Adrenal gland (tissue), 12 donors: ENCODE data around the gene PRKCZ. TPM values are rescaled to one million over a fixed set of nuclear protein-coding genes. Genes with fewer than 3 reads are reported as not detected.
A peak's percentile ranks its signal among the peaks of the same experiment; 100 is the strongest.
"Not testable (repeated sequence)": the region's sequence is repeated elsewhere in the genome, so short reads cannot be mapped to it uniquely, and the experiment has no call there.

Experiments used
- DNase-seq, 7 donors: peaks; one replicate each; pipeline ENCODE4 v3.0.0-alpha.2; 2019 to 2020
- H3K27ac ChIP-seq, 5 donors: fragments of 200-600 bp; sonication (generic) in 4 of 5; 1 replicate in 3 of 5; 2 replicates in 2 of 5; pipeline versions ENCODE4 v1.5.1 to v1.8.0; 2016 to 2020; ENCODE audit warnings: mild to moderate bottlenecking in 1 of 5
- H3K27me3 ChIP-seq: fragments of 200-600 bp; 2 replicates; pipeline ENCODE4 v1.8.0; 2021
- H3K36me3 ChIP-seq, 2 donors: fragments of 200-600 bp; replicated peaks in 1 of 2; 1 replicate in 1 of 2; 2 replicates in 1 of 2; pipeline versions ENCODE4 v1.5.1 to v1.8.0; 2018 to 2022
- H3K4me1 ChIP-seq, 2 donors: fragments of 200-600 bp; replicated peaks in 1 of 2; 1 replicate in 1 of 2; 2 replicates in 1 of 2; pipeline versions ENCODE4 v1.5.1 to v1.8.0; 2018 to 2021
- H3K4me3 ChIP-seq, 4 donors: fragments of 200-600 bp; sonication (generic) in 3 of 4; one replicate each; pipeline ENCODE4 v1.5.1; 2016 to 2018
- H3K9me3 ChIP-seq, 3 donors: fragments of 200-600 bp; sonication (generic) in 1 of 3; replicated peaks in 1 of 3; 1 replicate in 2 of 3; 2 replicates in 1 of 3; pipeline versions ENCODE4 v1.5.1 to v1.8.0; 2016 to 2021
- POLR2A ChIP-seq, 2 donors: fragments of 450-650 bp; IDR thresholded peaks; one replicate each; pipeline ENCODE4 v1.6.1; 2017; ENCODE audit warnings: antibody characterized with exemption in 2 of 2, mild to moderate bottlenecking in 2 of 2, moderate library complexity in 1 of 2
- WGBS, 4 donors: extraction: QIAGEN DNeasy Blood & Tissue Kit in 2 of 4; methylation state at CpG; one replicate each; pipeline versions ENCODE4 v1.1.5 to v1.1.7; 2013 to 2017; 5-methylcytosine and 5-hydroxymethylcytosine counted together
- intact Hi-C, 2 donors: fragments of 100-400 bp; cut with DNase I; formaldehyde crosslinking; loops; one replicate each; pipeline versions ENCODE4 v1.14.1 to v1.15.0; 2022 to 2023
- polyA plus RNA-seq, 3 donors: library from polyadenylated mRNA; stranded (reverse); fragments of 200-250 nt in 2 of 3; fragments of 350-450 nt in 1 of 3; fragmentation: Illumina TruSeq in 1 of 3; extraction: RNeasy Lipid Tissue Mini Kit (QIAGEN cat#74804) in 1 of 3; gene quantifications; one replicate each; pipeline ENCODE4 v1.2.3, GENCODE V29; 2013 to 2014
- total RNA-seq, 9 donors: library from RNA; depleted of rRNA in 4 of 9; stranded (reverse); fragments of >200 nt in 4 of 9; fragments of 120-200 nt in 1 of 9; fragmentation: NEBNext Ultra II Directional in 1 of 9; extraction: Animal tissue kit (Norgen Biotek cat#: 25700) in 1 of 9; gene quantifications; one replicate each; pipeline versions ENCODE4 v1.1.0 to v1.2.4, GENCODE V29; 2013 to 2023
- TF ChIP-seq, protein P1 (sequence below), 6 experiments: fragments of 450-650 bp in 4 of 6; fragments of 200-600 bp in 2 of 6; sonication (generic) in 1 of 6; IDR thresholded peaks; 1 replicate in 5 of 6; 2 replicates in 1 of 6; pipeline versions ENCODE4 v1.5.1 to v1.8.0; 2016 to 2021; ENCODE audit warnings: antibody characterized with exemption in 6 of 6, mild to moderate bottlenecking in 2 of 6, moderate library complexity in 1 of 6
- donor health status: healthy with polysubstance abuse.
- donor health status: Bipolar disorder and iron deficiency.
- donor health status: DM: yes; HTN: yes; CAD: no.
- donor health status: DM: no; HTN: no; CAD: no.
- donor health status: DM: no; HTN: no; CAD: no.
- donor health status: DM: yes; HTN: yes; CAD: no.

PRKCZ gene
- total and polyA plus RNA-seq, 12 donors = 8.2 to 50.5 (median 25.4) TPM

DNA sequence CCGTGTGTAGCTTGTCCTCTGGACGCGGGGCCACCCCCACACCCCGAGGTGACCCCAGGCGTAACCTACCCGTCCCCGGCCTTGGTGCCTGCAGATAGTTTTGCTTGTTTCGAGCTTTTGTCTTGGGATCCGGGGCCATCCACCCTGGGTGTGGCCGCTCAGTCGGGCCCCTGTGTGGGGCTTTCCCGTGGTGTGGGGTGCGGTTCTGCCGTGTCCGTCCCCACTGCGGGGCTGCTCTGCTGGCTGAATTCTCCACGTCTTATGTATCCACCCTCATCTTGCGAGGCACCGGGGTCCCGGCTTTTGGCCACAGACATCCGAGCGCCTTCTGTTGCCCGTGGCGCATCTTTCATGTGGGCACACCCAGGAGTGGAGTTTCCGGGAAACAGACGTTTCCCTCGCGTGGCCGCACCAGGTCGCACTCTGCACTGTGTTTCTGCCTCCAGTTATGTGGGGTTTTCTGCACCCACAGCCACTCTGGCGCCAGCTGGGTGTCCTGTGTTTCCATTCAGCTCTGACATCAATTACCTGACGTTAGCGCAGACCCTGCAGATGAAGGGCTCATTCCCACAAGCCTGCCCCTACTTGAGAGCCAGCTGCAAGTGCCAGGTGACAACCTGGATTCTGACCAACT, 64.9 kb downstream of the PRKCZ start:
- H3K36me3 ChIP-seq = no peaks in the 10 kb centered on the region
- H3K4me1 ChIP-seq = no peaks in the 10 kb centered on the region
- no peak overlapping the region for H3K27ac ChIP-seq
- TF ChIP-seq, protein P1, sequence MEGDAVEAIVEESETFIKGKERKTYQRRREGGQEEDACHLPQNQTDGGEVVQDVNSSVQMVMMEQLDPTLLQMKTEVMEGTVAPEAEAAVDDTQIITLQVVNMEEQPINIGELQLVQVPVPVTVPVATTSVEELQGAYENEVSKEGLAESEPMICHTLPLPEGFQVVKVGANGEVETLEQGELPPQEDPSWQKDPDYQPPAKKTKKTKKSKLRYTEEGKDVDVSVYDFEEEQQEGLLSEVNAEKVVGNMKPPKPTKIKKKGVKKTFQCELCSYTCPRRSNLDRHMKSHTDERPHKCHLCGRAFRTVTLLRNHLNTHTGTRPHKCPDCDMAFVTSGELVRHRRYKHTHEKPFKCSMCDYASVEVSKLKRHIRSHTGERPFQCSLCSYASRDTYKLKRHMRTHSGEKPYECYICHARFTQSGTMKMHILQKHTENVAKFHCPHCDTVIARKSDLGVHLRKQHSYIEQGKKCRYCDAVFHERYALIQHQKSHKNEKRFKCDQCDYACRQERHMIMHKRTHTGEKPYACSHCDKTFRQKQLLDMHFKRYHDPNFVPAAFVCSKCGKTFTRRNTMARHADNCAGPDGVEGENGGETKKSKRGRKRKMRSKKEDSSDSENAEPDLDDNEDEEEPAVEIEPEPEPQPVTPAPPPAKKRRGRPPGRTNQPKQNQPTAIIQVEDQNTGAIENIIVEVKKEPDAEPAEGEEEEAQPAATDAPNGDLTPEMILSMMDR (IDR thresholded peaks at IDR 0.05) = no peak
- no peak for TF ChIP-seq POLR2A (IDR thresholded peaks at IDR 0.05)
- H3K4me3 ChIP-seq = no peak overlapping the region
- intact Hi-C loops = no loop called here
- no peaks in the 10 kb centered on the region for H3K9me3 ChIP-seq
- WGBS, 4 donors = 90 to 96% (median 91%) methylated on average over 31 to 33 of the region's 33 CpGs
- no peak for DNase-seq
- no peaks in the 10 kb centered on the region for H3K27me3 ChIP-seq

DNA sequence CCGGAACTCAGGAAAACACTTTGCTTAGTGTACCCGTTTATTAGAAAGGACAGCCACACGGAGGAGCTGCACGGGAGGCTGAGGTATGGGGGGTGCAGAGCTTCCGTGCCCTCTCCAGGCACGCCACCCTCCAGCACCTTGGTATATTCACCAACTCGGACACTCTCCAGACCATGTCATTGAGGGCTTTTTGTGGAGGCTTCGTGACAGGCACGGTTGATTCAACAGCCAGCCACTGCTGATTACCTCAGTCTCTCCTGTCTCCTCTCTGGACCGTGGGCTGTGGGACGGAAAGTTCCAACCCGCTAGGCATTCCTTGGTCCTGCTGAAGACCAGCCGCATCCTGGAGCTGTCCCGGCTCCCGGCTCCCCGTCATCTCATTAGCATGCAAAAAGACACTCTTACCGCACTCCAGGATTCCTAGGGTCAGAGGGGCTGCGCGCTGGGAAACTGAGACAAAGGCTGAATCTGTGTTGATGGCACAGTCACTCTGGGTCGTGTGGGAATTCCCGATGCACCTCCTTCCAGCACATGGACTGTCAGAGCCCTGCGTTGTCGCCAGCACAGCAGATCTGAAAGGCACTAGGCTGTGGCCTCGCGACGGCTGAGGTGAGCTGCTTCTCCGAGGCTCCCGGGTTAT, 65.6 kb downstream of the PRKCZ start:
- no peaks in the 10 kb centered on the region for H3K27me3 ChIP-seq
- no peaks in the 10 kb centered on the region for H3K36me3 ChIP-seq
- intact Hi-C loops = no loop called here
- H3K4me1 ChIP-seq = no peaks in the 10 kb centered on the region
- TF ChIP-seq, protein P1 (IDR thresholded peaks at IDR 0.05) = no peak
- TF ChIP-seq POLR2A (IDR thresholded peaks at IDR 0.05) = no peak
- DNase-seq = no peak
- H3K9me3 ChIP-seq = no peaks in the 10 kb centered on the region
- H3K27ac ChIP-seq = no peak overlapping the region
- no peak overlapping the region for H3K4me3 ChIP-seq
- WGBS, 4 donors = 62 to 74% (median 64%) methylated on average over 24 to 28 of the region's 28 CpGs

DNA sequence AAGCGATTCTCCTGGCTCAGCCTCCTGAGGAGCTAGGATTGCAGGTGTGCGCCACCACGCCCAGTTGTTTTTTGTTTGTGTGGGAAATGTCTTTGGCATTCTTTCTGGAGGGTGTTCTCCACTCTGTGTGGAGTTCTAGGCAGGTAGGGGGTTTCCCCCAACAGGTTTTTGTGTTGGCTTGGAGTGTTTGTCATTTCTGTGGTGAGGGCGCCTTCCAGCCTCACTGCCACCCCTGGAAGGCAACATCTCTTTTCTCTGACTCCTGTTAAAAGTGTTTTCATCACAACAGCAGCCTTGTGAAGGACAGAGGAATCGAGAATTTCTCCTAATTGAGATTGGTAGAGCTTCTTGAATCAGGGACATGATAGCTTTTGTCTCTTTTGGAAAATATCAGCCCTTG, 69.7 kb downstream of the PRKCZ start:
- Histone ChIP-seq H3K4me3 (no peak overlapping the region), H3K36me3 (no peaks in the 10 kb centered on the region), H3K27ac (no peak overlapping the region), H3K9me3 (no peaks in the 10 kb centered on the region), H3K27me3 (no peaks in the 10 kb centered on the region), H3K4me1 (peaks cover 0 to under 1% of the 10 kb centered on the region in 2 donors)
- no peak for DNase-seq
- TF ChIP-seq POLR2A (IDR thresholded peaks at IDR 0.05) = no peak
- intact Hi-C loops = no loop called here
- 90 to 96% (median 94%) methylated on average over 5 of the region's 5 CpGs for WGBS, 4 donors

DNA sequence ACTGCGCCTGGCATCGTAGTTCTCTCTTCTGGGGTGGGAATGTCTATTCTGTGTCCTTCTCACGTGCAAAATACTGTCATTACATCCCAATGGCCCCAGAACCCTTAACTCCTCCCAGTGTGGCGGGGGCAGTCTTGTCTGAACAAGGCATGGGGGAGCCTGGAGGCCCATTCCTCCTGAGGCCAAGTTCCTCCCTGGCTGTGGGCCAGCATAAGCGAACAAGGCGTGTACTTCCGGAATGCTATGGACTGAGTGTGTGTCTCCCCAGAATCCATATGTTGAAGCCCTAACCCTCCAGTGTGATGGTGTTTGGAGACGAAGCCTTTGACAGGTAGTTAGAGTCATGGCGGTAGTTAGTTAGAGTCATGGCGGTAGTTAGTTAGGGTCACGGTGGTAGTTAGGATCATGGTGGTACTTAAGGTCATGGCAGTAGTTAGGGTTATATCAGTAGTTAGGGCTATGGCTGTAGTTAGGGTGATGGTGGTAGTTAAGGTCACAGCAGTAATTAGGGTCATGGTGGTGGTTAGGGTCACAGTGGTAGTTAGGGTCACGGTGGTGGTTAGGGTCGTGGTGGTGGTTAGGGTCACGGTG, 71.0 kb downstream of the PRKCZ start:
- TF ChIP-seq, protein P1 (IDR thresholded peaks at IDR 0.05) = no peak
- no peak for TF ChIP-seq POLR2A (IDR thresholded peaks at IDR 0.05)
- H3K27me3 ChIP-seq = no peaks in the 10 kb centered on the region
- H3K4me3 ChIP-seq = no peak overlapping the region
- H3K4me1 ChIP-seq = peaks cover 0 to 4% of the 10 kb centered on the region in 2 donors
- intact Hi-C loops = no loop called here
- no peak overlapping the region for H3K27ac ChIP-seq
- no peaks in the 10 kb centered on the region for H3K9me3 ChIP-seq
- H3K36me3 ChIP-seq = no peaks in the 10 kb centered on the region
- 76 to 96% (median 87%) methylated on average over 14 of the region's 14 CpGs for WGBS, 4 donors
- DNase-seq = peak in 1 of 7 donors; percentile 35

DNA sequence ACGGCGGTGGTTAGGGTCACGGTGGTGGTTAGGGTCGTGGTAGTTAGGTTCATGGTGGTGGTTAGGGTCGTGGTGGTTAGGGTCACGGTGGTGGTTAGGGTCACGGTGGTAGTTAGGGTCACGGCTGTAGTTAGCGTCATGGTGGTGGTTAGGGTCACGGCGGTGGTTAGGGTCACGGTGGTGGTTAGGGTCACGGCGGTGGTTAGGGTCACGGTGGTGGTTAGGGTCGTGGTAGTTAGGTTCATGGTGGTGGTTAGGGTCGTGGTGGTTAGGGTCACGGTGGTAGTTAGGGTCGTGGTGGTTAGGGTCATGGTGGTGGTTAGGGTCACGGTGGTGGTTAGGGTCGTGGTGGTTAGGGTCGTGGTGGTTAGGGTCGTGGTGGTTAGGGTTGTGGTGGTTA, 71.6 kb downstream of the PRKCZ start:
- H3K4me3 ChIP-seq, H3K36me3 ChIP-seq, H3K9me3 ChIP-seq, H3K4me1 ChIP-seq, H3K27me3 ChIP-seq, intact Hi-C loops, DNase-seq, H3K27ac ChIP-seq: not testable (repeated sequence)
- WGBS, 4 donors = 44 to 93% (median 72%) methylated on average over 11 to 20 of the region's 23 CpGs
